WERI-Rb-1 (cell line): ENCODE data around the gene DEXI.

ENCODE experiments used
- DNase-seq: peaks from one replicate; pipeline ENCODE4 v3.0.0-alpha.2; 2020
- H3K27ac ChIP-seq: fragments of 250-450 bp; sonication (Bioruptor Pico); 2 replicates; pipeline ENCODE4 v1.5.1; 2020; ENCODE audit warnings: mild to moderate bottlenecking, moderate library complexity
- H3K27me3 ChIP-seq: fragments of 250-450 bp; sonication (Bioruptor Pico); 2 replicates; pipeline ENCODE4 v1.5.1; 2021; ENCODE audit warnings: mild to moderate bottlenecking, low read depth, moderate library complexity; ENCODE audit not compliant: insufficient read depth, severe bottlenecking
- H3K36me3 ChIP-seq: fragments of 250-450 bp; sonication (Bioruptor Pico); 2 replicates; pipeline ENCODE4 v1.5.1; 2020; ENCODE audit warnings: mild to moderate bottlenecking, moderate library complexity
- H3K4me3 ChIP-seq: 2 replicates; pipeline ENCODE4 v1.5.1; 2011; ENCODE audit warnings: low read depth, mild to moderate bottlenecking, control low read depth, low read length
- H3K9me3 ChIP-seq: fragments of 250-450 bp; sonication (Bioruptor Pico); 2 replicates; pipeline ENCODE4 v1.5.1; 2021; ENCODE audit warnings: mild to moderate bottlenecking, moderate library complexity; ENCODE audit not compliant: severe bottlenecking
- CTCF ChIP-seq: IDR thresholded peaks from 2 replicates; pipeline ENCODE4 v1.5.1; 2011; ENCODE audit warnings: low read depth, mild to moderate bottlenecking, control low read depth, inconsistent platforms, low read length

Gene DEXI

GRCh38 chr16:10951026-10951425 lies 8.8 kb upstream of the DEXI start:
- Histone ChIP-seq H3K27me3 (no peaks in the 10 kb centered on the region), H3K27ac (peak overlapping the region; percentile 75), H3K9me3 (no peaks in the 10 kb centered on the region), H3K36me3 (no peaks in the 10 kb centered on the region), H3K4me3 (no peak overlapping the region)
- TF ChIP-seq CTCF: no peak
- no peak for DNase-seq

GRCh38 chr16:10950393-10950792 lies 8.1 kb upstream of the DEXI start:
- DNase-seq: peak; percentile 90
- no peaks in the 10 kb centered on the region for H3K27me3 ChIP-seq
- no peaks in the 10 kb centered on the region for H3K9me3 ChIP-seq
- no peak overlapping the region for H3K4me3 ChIP-seq
- H3K36me3 ChIP-seq: no peaks in the 10 kb centered on the region
- no peak for TF ChIP-seq CTCF
- H3K27ac ChIP-seq: peak overlapping the region; percentile 75

- DNase-seq: no peak
- TF ChIP-seq CTCF: 0 out of 2 replicates have a peak, but pooled peaks have one; percentile 18
- Histone ChIP-seq H3K36me3 (no peaks in the 10 kb centered on the region), H3K4me3 (no peak overlapping the region), H3K27ac (peak overlapping the region; percentile 75), H3K9me3 (no peaks in the 10 kb centered on the region), H3K27me3 (no peaks in the 10 kb centered on the region)
These were observed 7.2 kb upstream of the DEXI start for GRCh38 chr16:10949424-10949970.

GRCh38 chr16:10947211-10947787 lies 5.0 kb upstream of the DEXI start:
- no peak overlapping the region for H3K27ac ChIP-seq
- H3K9me3 ChIP-seq: no peaks in the 10 kb centered on the region
- no peak for TF ChIP-seq CTCF
- H3K27me3 ChIP-seq: no peaks in the 10 kb centered on the region
- no peaks in the 10 kb centered on the region for H3K36me3 ChIP-seq
- no peak for DNase-seq
- H3K4me3 ChIP-seq: no peak overlapping the region

- H3K36me3 ChIP-seq: no peaks in the 10 kb centered on the region
- no peak for DNase-seq
- no peak for TF ChIP-seq CTCF
- no peaks in the 10 kb centered on the region for H3K9me3 ChIP-seq
- no peak overlapping the region for H3K27ac ChIP-seq
- no peak overlapping the region for H3K4me3 ChIP-seq
- no peaks in the 10 kb centered on the region for H3K27me3 ChIP-seq
These were observed 4.0 kb upstream of the DEXI start for GRCh38 chr16:10946308-10946707.
